CD4-positive, alpha-beta T cell treated with Interleukin-12 subunit alpha and Interleukin-12 subunit beta, for 1 hour (primary cell): Measurements from ENCODE around the gene PRG3.

Experiments used
- DNase-seq: peaks from one replicate; pipeline ENCODE4 v3.0.0-alpha.2; 2020

The PRG3 gene

GRCh38 chr11:57335343-57336110 lies 45.4 kb downstream of the PRG3 start, which contains the start of gene SSRP1:
Gene SSRP1, minus strand, starts transcription at chr11:57335892. Its CDS starts 771 bp downstream, at chr11:57335121.
- peak; percentile 91 for DNase-seq

- no peak for DNase-seq
These were observed 46.0 kb downstream of the PRG3 start for GRCh38 chr11:57335023-57335342.

GRCh38 chr11:57332694-57333440 lies 48.1 kb downstream of the PRG3 start:
- no peak for DNase-seq

- DNase-seq = no peak
These were observed 49.2 kb downstream of the PRG3 start for GRCh38 chr11:57331720-57332119.

- no peak for DNase-seq
These were observed 50.9 kb downstream of the PRG3 start for GRCh38 chr11:57330029-57330428.

GRCh38 chr11:57327721-57328120 lies 53.2 kb downstream of the PRG3 start:
- DNase-seq = no peak
